ENCODE results near the gene UBE2E1. TPM values are rescaled to one million over a fixed set of nuclear protein-coding genes. Genes with fewer than 3 reads are reported as not detected.

Gene UBE2E1
- total RNA-seq, 4 donors from 2014 or later, result 61.6 to 88.4 (median 79.6) TPM

- Histone ChIP-seq H3K27me3 (no peaks in the 10 kb centered on the region), H3K9me3 (no peaks in the 10 kb centered on the region), H3K4me1 (no peaks in the 10 kb centered on the region), H3K27ac (no peak overlapping the region), H3K36me3 (no peaks in the 10 kb centered on the region), H3K4me3 (replicated peaks in 1 of 3) (no peak overlapping the region)
- TF ChIP-seq POLR2A (IDR thresholded peaks at IDR 0.05) (no peak), CTCF (IDR thresholded peaks at IDR 0.05) (no peak)
- intact Hi-C loops (cut with DNase I), result no loop called here
- DNase-seq, result no peak
- WGBS, 2 donors, result 59 to 94% methylated on average over 3 of the region's 3 CpGs
Measured at GRCh38 chr3:23798876-23799275, 6.9 kb upstream of the UBE2E1 start.

DNA sequence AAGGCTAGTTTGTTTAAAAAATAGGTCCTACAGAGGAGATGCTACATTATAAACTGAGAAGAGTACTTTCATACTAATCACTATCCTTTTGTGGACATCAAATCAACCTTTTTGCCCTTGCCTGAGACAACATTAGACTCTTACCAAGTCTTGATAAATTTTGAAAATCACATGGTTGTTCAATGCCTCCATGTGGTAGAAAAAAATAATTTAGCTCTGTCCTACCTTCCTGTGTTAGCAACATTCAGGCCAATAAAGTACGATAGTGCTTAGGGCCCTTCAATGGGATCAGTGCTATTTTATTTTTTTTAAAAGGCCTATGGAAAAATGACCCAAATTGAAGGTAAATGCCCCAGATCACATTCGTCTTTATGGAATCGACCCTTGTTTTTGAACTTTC lies 5.0 kb upstream of the UBE2E1 start:
- no peak overlapping the region for H3K4me3 ChIP-seq (replicated peaks in 1 of 3)
- peak in 4 of 6 experiments; percentile 19 to 45 (median 37) for TF ChIP-seq CTCF (IDR thresholded peaks at IDR 0.05)
- no peak for TF ChIP-seq POLR2A (IDR thresholded peaks at IDR 0.05)
- intact Hi-C loops (cut with DNase I), result no loop called here
- DNase-seq, result no peak
- H3K27ac ChIP-seq, result no peak overlapping the region
- H3K4me1 ChIP-seq, result no peaks in the 10 kb centered on the region
- no peaks in the 10 kb centered on the region for H3K36me3 ChIP-seq
- H3K27me3 ChIP-seq, result no peaks in the 10 kb centered on the region
- no peaks in the 10 kb centered on the region for H3K9me3 ChIP-seq
- WGBS, 2 donors, result 79 to 80% methylated on average over 3 of the region's 3 CpGs

DNA sequence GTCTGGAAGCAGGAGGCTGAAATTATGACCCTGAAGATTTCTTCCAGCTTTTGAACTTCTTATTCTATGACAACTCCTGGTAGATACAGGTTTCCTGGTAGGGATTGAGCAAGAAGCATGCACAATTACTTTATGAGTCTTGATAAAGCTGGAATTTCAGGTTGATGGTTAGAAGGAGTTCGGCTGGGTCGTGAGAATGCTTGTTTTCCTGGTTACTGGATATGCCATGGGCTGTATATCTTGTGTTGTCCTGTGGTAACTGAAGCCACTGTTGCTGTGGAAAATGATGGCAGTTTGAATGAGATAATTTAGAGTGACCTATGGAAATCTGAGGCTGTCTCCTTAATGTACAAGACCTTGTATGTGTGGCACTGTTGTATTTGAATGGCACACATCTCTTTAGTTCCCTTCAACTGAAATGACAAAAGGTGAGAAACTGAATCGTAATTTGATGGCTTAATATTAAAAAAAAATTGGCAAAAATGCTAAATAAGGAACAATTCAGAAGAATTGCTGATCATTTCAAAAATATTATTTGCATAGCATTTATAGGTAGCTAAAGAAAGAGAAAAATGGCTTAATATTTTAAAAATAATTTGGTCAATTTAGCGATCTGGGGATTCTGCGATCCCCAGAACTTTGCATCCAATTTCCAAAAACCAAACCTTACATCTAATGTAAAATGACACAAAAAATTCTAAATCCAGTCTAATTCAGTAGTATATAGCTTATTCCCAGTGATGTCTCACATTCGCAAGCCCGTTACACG lies 1.1 kb upstream of the UBE2E1 start:
- Histone ChIP-seq H3K9me3 (no peaks in the 10 kb centered on the region), H3K4me1 (peaks cover 6 to 20% of the 10 kb centered on the region in 2 donors), H3K36me3 (no peaks in the 10 kb centered on the region), H3K27ac (no peak overlapping the region), H3K27me3 (no peaks in the 10 kb centered on the region), H3K4me3 (replicated peaks in 1 of 3) (no peak overlapping the region)
- WGBS, 2 donors, result 91 to 94% methylated on average over 8 of the region's 8 CpGs
- TF ChIP-seq CTCF (IDR thresholded peaks at IDR 0.05) (no peak), POLR2A (IDR thresholded peaks at IDR 0.05) (no peak)
- intact Hi-C loops (cut with DNase I), result no loop called here
- no peak for DNase-seq

GRCh38 chr3:23805210-23805632 lies 534 bp upstream of the UBE2E1 start:
- Histone ChIP-seq H3K9me3 (no peaks in the 10 kb centered on the region), H3K27me3 (no peaks in the 10 kb centered on the region), H3K36me3 (no peaks in the 10 kb centered on the region), H3K4me3 (replicated peaks in 1 of 3) (peak overlapping the region in 2 of 3 donors; percentile 63 to 88), H3K4me1 (peaks cover 6 to 26% of the 10 kb centered on the region in 2 donors), H3K27ac (peak overlapping the region; percentile 21 to 94 (median 93))
- intact Hi-C loops (cut with DNase I), result no loop called here
- no peak for DNase-seq
- 44 to 47% methylated on average over 7 of the region's 7 CpGs for WGBS, 2 donors
- TF ChIP-seq POLR2A (IDR thresholded peaks at IDR 0.05) (no peak), CTCF (IDR thresholded peaks at IDR 0.05) (no peak)

Measured in thyroid gland (tissue), 4 donors.